ENCODE measurements around the gene PARD3.

Gene PARD3

DNA sequence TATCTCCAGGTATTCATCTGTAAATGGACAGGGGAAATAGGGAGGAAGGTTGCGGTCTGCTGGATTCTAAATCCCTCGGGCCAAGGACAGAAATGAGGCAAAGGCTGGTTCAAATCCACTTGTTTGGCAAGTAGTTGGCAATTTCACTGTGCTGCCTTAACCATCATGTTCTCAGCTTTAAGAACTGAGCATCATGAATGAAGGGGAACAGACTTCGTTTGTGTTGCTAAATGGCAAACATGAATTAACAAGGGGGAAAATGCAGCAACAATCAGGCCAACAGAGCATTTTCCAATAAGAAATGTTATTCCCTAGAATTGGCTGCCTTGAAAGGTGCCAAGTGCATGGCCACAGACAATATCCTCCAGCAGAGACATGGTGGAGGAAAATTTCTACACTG lies 36.9 kb downstream of the PARD3 start:
- TF ChIP-seq, protein P1, sequence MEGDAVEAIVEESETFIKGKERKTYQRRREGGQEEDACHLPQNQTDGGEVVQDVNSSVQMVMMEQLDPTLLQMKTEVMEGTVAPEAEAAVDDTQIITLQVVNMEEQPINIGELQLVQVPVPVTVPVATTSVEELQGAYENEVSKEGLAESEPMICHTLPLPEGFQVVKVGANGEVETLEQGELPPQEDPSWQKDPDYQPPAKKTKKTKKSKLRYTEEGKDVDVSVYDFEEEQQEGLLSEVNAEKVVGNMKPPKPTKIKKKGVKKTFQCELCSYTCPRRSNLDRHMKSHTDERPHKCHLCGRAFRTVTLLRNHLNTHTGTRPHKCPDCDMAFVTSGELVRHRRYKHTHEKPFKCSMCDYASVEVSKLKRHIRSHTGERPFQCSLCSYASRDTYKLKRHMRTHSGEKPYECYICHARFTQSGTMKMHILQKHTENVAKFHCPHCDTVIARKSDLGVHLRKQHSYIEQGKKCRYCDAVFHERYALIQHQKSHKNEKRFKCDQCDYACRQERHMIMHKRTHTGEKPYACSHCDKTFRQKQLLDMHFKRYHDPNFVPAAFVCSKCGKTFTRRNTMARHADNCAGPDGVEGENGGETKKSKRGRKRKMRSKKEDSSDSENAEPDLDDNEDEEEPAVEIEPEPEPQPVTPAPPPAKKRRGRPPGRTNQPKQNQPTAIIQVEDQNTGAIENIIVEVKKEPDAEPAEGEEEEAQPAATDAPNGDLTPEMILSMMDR (IDR thresholded peaks at IDR 0.05; ENCODE audit: poor library complexity, severe bottlenecking) = no peak

DNA sequence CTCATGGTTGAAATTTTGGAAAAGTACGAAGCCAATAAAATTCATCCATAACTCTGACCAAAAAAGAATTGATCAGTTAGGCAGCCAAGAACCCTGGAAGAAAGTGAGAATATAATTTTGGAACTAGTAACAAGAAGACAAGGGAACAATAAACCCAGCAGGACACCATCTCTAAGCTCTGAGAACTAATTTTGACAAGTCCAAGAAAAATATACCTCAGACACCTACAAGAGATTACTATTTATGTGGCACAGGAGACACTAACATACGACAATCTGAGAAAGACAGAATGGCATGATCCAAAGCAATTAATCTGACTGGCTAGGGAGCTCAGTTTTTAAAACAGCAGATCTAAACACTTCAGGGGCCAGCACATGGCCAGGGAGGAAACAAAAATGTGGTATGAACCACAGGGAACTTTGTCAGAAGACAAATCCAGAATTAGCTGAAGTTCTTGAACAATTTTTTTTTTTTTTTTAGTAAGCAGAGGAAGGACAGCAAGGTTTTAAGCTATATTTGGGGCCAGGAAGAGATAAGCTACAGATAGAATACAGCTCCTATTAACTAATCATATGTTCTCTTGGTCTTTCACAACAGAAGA lies 38.9 kb downstream of the PARD3 start:
- Histone ChIP-seq H3K9me3 (ENCODE audit: severe bottlenecking) (no peaks in the 10 kb centered on the region), H3K4me3 (ENCODE audit: severe bottlenecking) (no peak overlapping the region), H3K36me3 (ENCODE audit: low read depth) (no peaks in the 10 kb centered on the region), H3K4me1 (ENCODE audit: insufficient read depth, poor library complexity, severe bottlenecking) (peaks cover 16% of the 10 kb centered on the region), H3K27me3 (ENCODE audit: insufficient read depth, poor library complexity, severe bottlenecking) (no peaks in the 10 kb centered on the region), H3K27ac (ENCODE audit: poor library complexity, severe bottlenecking) (no peak overlapping the region)
- DNase-seq (ENCODE audit: low spot score) (no peak), ATAC-seq (ENCODE audit: low read depth) (no peak)
- TF ChIP-seq, protein P1 (IDR thresholded peaks at IDR 0.05; ENCODE audit: poor library complexity, severe bottlenecking) = no peak

More for the DNA sequence above, 36.9 kb downstream of the PARD3 start:
- no peak for DNase-seq (ENCODE audit: low spot score)
- Histone ChIP-seq H3K4me3 (ENCODE audit: severe bottlenecking) (no peak overlapping the region), H3K9me3 (ENCODE audit: severe bottlenecking) (no peaks in the 10 kb centered on the region), H3K4me1 (ENCODE audit: insufficient read depth, poor library complexity, severe bottlenecking) (peaks cover 5% of the 10 kb centered on the region), H3K27ac (ENCODE audit: poor library complexity, severe bottlenecking) (no peak overlapping the region), H3K27me3 (ENCODE audit: insufficient read depth, poor library complexity, severe bottlenecking) (no peaks in the 10 kb centered on the region), H3K36me3 (ENCODE audit: low read depth) (no peaks in the 10 kb centered on the region)
- no peak for ATAC-seq (ENCODE audit: low read depth)

DNA sequence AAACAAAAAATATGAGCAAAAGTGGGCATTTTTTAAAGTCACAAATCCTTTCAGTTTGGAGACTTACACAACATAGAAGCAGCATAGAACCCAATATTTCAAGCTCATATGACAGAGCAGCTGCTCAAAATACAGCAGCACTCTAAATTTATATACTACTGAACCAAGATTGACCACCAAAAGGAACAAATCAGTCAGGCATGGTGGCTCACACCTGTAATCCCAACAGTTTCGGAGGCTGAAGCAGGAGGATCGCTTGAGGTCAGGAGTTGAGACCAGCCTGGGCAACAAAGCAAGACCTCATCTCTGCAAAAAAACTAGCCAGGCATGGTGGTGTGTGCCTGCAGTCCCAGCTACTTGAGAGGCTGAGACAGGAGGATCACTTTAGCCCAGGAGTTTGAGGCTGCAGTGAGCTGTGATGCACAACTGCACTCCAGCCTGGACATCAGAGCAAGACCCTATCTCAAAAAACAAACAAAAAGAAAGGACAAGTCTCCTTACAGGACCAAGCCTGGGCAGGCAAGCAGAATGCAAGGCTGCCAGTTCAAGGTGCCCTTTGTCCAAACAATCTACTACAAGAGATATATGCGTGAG lies 40.0 kb downstream of the PARD3 start:
- H3K36me3 ChIP-seq (ENCODE audit: low read depth) = no peaks in the 10 kb centered on the region
- no peaks in the 10 kb centered on the region for H3K9me3 ChIP-seq (ENCODE audit: severe bottlenecking)
- TF ChIP-seq, protein P1 (IDR thresholded peaks at IDR 0.05; ENCODE audit: poor library complexity, severe bottlenecking) = no peak
- DNase-seq (ENCODE audit: low spot score) = no peak
- no peak overlapping the region for H3K27ac ChIP-seq (ENCODE audit: poor library complexity, severe bottlenecking)
- no peak for ATAC-seq (ENCODE audit: low read depth)
- no peaks in the 10 kb centered on the region for H3K27me3 ChIP-seq (ENCODE audit: insufficient read depth, poor library complexity, severe bottlenecking)
- no peak overlapping the region for H3K4me3 ChIP-seq (ENCODE audit: severe bottlenecking)
- H3K4me1 ChIP-seq (ENCODE audit: insufficient read depth, poor library complexity, severe bottlenecking) = peaks cover 19% of the 10 kb centered on the region

DNA sequence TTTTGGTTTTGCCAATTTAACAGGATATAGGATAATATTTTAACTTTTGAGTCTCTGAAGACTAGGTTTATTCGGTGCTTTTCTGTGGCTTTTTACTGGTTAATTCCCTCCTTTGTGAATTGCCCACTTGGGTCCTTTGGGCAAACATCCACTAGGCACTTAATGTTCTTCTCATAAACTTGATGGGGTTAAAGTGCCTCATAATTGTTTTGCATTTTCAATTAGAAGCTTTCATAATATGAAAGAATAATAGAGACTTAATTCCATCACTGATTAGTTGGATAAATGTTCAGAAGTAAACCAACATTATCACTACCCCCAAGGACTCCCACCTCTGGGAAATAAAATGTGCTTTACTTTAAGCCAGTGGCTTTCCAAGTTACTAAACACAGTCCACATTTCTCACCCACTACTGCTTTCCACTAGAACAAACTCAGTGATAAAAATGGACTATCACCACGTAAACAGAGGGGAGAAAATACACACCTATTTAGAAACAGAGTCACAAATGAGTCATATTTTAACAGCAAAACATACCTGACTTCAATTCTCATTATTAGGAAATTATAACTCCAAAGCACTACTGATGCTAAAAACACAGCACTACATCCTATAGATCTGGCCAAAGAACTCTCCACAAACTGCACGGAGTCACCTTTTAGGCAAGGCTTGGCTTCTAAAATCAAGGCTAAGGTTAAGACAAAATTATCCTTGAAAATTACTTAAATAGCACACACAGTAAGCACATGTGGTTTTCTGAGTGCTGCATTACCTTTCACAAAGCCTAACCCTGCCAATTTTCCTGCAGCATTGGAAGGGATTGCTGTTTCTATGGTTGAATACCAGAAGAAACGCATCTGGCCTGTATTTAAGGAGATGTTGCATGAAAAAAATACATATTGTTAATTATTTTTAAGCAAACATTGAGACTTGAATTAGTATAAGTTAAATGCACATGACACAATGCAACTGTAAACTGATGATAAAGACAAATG lies 41.2 kb downstream of the PARD3 start:
- TF ChIP-seq, protein P1 (IDR thresholded peaks at IDR 0.05; ENCODE audit: poor library complexity, severe bottlenecking) = no peak
- Histone ChIP-seq H3K27me3 (ENCODE audit: insufficient read depth, poor library complexity, severe bottlenecking) (no peaks in the 10 kb centered on the region), H3K4me1 (ENCODE audit: insufficient read depth, poor library complexity, severe bottlenecking) (peaks cover 20% of the 10 kb centered on the region), H3K27ac (ENCODE audit: poor library complexity, severe bottlenecking) (no peak overlapping the region), H3K4me3 (ENCODE audit: severe bottlenecking) (no peak overlapping the region), H3K36me3 (ENCODE audit: low read depth) (no peaks in the 10 kb centered on the region), H3K9me3 (ENCODE audit: severe bottlenecking) (no peaks in the 10 kb centered on the region)
- DNase-seq (ENCODE audit: low spot score) (no peak), ATAC-seq (ENCODE audit: low read depth) (no peak)
